ENCODE measurements around the gene SHB. TPM values are rescaled to one million over a fixed set of nuclear protein-coding genes. Genes with fewer than 3 reads are reported as not detected.

SHB gene
- total RNA-seq, 2 experiments from 2014 or later: 1.2 to 1.3 TPM

DNA sequence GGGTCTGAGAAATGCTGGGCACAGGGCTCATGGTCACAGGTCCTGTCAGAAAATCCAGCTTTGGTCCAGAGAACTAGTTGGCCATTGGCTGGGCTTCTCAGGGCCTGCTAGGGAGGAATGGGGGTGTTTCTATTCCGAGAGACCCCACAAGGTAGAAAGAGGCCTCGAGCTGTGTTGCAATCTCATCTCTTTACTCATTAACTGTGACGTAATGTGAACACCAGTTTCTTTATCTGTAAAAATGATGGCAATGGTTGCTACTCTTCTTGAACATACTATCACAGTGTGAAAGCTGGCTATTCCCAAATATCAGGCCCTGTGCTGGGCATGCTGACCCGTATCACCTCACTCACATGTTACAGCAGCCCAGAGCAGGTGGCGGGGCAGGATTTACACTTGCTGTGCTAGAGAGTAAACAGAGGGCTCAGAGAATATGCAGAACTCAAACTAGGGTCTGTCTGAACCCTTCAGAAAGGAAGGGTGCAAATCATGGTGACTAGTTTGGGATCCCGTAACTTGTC lies 129.4 kb downstream of the SHB start:
- no peak for DNase-seq
- H3K27me3 Mint-ChIP-seq: no peaks in the 10 kb centered on the region
- ChIA-PET POLR2A (no interaction called here), CTCF (no interaction called here)
- H3K4me1 Mint-ChIP-seq: no peaks in the 10 kb centered on the region
- intact Hi-C loops (cut with DNase I, micrococcal nuclease): loop anchor here in 1 of 2 experiments (10.0 kb wide), 1 partner anchor 65 kb away; no protein-coding TSS in a partner anchor
- ATAC-seq: no peak
- no peak overlapping the region for H3K27ac Mint-ChIP-seq
- no peaks in the 10 kb centered on the region for H3K36me3 Mint-ChIP-seq (ENCODE audit: low read depth)
- H3K4me3 Mint-ChIP-seq: no peak overlapping the region
- H3K9me3 Mint-ChIP-seq (ENCODE audit: low read depth): no peaks in the 10 kb centered on the region

DNA sequence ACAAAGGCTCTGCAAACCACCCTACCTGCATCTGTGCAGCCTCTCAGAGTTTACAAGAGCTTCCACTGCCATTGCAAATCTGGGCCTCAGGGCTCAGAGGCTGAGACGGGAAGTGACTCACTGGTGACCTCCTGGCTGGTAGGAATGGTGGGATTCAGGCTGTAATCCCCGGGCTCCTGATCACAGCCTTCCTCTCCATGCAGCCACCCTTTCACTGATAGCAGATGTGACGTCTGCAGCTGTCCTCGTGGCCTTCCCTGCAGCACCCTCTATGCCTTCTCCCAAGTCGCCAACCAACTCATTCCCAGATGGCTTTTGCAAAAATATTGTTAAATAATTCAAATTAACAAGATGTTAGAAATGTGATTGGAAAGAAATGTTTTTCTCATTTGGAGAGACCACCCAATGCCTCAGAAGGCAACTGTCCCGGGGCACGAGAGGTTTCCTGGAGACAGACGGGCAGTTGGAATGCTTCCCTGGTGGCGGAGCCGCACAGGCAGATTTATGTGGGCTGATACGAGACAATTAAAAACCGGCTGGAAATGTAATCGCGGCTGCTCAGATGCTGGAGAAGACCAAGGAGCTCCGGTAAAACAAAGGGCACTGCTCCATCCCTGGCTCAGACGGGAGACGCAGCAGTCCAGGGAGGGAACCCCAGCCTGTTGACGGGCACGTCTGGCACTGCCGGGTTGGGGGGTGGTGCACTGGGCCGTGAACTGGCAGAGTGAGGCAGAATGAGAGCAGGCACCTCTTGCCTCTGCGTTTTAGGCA lies 130.7 kb downstream of the SHB start:
- H3K27me3 Mint-ChIP-seq: no peaks in the 10 kb centered on the region
- intact Hi-C loops (cut with DNase I, micrococcal nuclease): no loop called here
- ATAC-seq: no peak
- H3K4me1 Mint-ChIP-seq: no peaks in the 10 kb centered on the region
- CTCF ChIA-PET: interaction anchor here (0.6 kb wide), 1 partner anchor 841 kb away, joined by 3 read pairs; no protein-coding TSS in a partner anchor
- no peak for DNase-seq
- no peak overlapping the region for H3K27ac Mint-ChIP-seq
- POLR2A ChIA-PET: no interaction called here
- no peaks in the 10 kb centered on the region for H3K9me3 Mint-ChIP-seq (ENCODE audit: low read depth)
- no peak overlapping the region for H3K4me3 Mint-ChIP-seq
- no peaks in the 10 kb centered on the region for H3K36me3 Mint-ChIP-seq (ENCODE audit: low read depth)

DNA sequence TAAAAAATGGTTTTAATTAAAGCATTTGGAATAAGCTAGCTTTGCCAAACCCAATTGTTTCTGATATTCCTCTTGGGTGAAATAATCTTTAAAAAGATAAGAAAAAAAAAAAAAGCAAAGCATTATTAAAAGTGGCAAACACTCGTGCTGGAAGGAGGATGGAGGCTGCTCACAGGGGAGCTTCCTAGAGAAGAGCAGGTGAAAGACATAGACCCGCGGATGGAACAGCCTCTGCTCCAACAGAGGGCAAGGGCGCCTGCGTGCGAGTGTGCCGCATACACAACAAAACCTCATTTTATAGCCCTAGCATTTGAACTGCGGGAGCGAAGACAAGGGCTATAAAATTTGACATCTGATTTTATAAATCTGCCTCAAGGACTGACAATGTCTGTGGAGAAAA lies 131.7 kb downstream of the SHB start:
- ATAC-seq (no peak), DNase-seq (no peak)
- no peak overlapping the region for H3K4me3 Mint-ChIP-seq
- POLR2A ChIA-PET: no interaction called here
- H3K36me3 Mint-ChIP-seq (ENCODE audit: low read depth): no peaks in the 10 kb centered on the region
- H3K4me1 Mint-ChIP-seq: no peaks in the 10 kb centered on the region
- H3K9me3 Mint-ChIP-seq (ENCODE audit: low read depth): no peaks in the 10 kb centered on the region
- CTCF ChIA-PET: interaction anchor here (0.6 kb wide), 1 partner anchor 840 kb away, joined by 3 read pairs; no protein-coding TSS in a partner anchor
- H3K27me3 Mint-ChIP-seq: no peaks in the 10 kb centered on the region
- H3K27ac Mint-ChIP-seq: no peak overlapping the region
- intact Hi-C loops (cut with DNase I, micrococcal nuclease): no loop called here

DNA sequence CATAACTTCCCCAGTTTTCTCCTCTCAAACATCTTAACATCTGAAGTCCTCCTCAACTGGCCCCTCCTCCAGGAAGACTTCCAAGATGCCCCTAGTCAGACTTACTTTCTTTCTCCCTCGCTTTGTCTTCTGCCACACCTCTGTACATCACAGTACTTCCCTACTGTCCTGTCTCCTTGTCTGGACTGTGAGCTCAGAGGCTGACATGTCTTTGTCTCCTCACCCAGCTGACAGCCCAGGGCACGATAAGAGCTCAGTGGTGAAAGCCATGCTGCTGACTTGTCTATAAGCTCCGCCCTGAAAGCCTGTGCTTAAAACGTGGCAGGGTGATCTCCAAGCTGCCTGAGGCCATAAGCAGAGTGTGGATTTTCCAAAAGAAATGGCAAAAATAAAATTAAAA lies 132.1 kb downstream of the SHB start:
- no peak overlapping the region for H3K4me3 Mint-ChIP-seq
- ATAC-seq (no peak), DNase-seq (no peak)
- no peaks in the 10 kb centered on the region for H3K4me1 Mint-ChIP-seq
- ChIA-PET POLR2A (no interaction called here), CTCF (no interaction called here)
- no peaks in the 10 kb centered on the region for H3K9me3 Mint-ChIP-seq (ENCODE audit: low read depth)
- no peak overlapping the region for H3K27ac Mint-ChIP-seq
- H3K27me3 Mint-ChIP-seq: no peaks in the 10 kb centered on the region
- H3K36me3 Mint-ChIP-seq (ENCODE audit: low read depth): no peaks in the 10 kb centered on the region
- intact Hi-C loops (cut with DNase I, micrococcal nuclease): no loop called here

DNA sequence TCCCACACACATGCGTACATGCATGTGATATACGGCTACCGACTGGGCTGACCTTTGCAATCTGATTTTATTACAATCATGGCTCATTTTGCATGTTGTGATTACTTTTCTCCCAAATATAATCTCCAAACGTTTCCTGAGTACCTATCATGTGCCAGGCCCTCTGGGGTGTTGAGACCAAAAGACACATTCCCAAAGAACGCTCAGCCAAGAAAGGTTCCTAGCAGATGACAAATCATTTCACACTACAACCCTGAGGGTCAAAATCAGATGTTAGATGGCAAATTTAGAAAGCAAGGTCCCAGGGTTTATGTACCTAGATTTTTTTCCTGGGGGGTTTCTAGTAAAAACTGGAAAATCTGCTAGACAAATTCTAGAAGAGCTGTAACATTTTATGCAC lies 132.7 kb downstream of the SHB start:
- Mint-ChIP-seq H3K27ac (no peak overlapping the region), H3K4me3 (no peak overlapping the region), H3K9me3 (ENCODE audit: low read depth) (no peaks in the 10 kb centered on the region), H3K27me3 (no peaks in the 10 kb centered on the region), H3K36me3 (ENCODE audit: low read depth) (no peaks in the 10 kb centered on the region), H3K4me1 (no peaks in the 10 kb centered on the region)
- intact Hi-C loops (cut with DNase I, micrococcal nuclease): no loop called here
- ChIA-PET CTCF (interaction anchor here (1.0 kb wide), 1 partner anchor 23 kb away, joined by 4 read pairs; no protein-coding TSS in a partner anchor), POLR2A (no interaction called here)
- DNase-seq: no peak
- no peak for ATAC-seq

- no peaks in the 10 kb centered on the region for H3K36me3 Mint-ChIP-seq (ENCODE audit: low read depth)
- no peak for DNase-seq
- ChIA-PET POLR2A (no interaction called here), CTCF (interaction anchor here (0.8 to 1.1 kb wide), 4 partner anchors 21 to 1178 kb away, joined by 3 to 4 read pairs (median 4); no protein-coding TSS in a partner anchor)
- intact Hi-C loops (cut with DNase I, micrococcal nuclease): no loop called here
- H3K4me3 Mint-ChIP-seq: no peak overlapping the region
- no peak overlapping the region for H3K27ac Mint-ChIP-seq
- H3K9me3 Mint-ChIP-seq (ENCODE audit: low read depth): no peaks in the 10 kb centered on the region
- no peak for ATAC-seq
- no peaks in the 10 kb centered on the region for H3K27me3 Mint-ChIP-seq
- no peaks in the 10 kb centered on the region for H3K4me1 Mint-ChIP-seq
Measured at GRCh38 chr9:37935096-37935495, 133.9 kb downstream of the SHB start.

GRCh38 chr9:37931592-37931991 lies 137.4 kb downstream of the SHB start:
- Mint-ChIP-seq H3K36me3 (ENCODE audit: low read depth) (no peaks in the 10 kb centered on the region), H3K27ac (no peak overlapping the region), H3K4me3 (no peak overlapping the region), H3K27me3 (no peaks in the 10 kb centered on the region), H3K9me3 (ENCODE audit: low read depth) (no peaks in the 10 kb centered on the region), H3K4me1 (no peaks in the 10 kb centered on the region)
- intact Hi-C loops (cut with DNase I, micrococcal nuclease): no loop called here
- DNase-seq (no peak), ATAC-seq (no peak)
- POLR2A ChIA-PET: no interaction called here
- CTCF ChIA-PET: no interaction called here

DNA sequence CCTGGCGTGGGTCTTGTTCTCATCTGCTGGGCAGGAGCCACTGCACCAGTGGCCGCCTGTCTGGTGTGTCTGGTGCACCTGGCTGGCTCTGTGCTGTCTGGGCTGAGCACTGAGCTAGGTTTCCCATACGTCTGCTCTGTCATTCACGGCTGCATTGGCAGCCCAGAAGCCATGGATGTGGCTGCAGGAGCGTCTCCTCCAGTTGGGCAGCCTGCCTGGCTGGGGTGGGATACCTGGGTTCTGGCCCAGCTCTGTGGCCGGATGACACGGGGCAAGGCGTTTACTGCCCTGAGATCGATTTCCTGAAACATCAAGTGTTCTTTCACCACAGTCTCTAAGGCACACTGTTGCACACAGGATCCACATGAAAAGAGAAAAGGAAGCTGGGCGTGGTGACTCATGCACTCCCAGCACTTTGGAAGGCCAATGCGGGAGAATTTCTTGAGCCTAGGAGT lies 139.6 kb downstream of the SHB start:
- DNase-seq (no peak), ATAC-seq (no peak)
- intact Hi-C loops (cut with DNase I, micrococcal nuclease): no loop called here
- ChIA-PET POLR2A (no interaction called here), CTCF (no interaction called here)
- Mint-ChIP-seq H3K9me3 (ENCODE audit: low read depth) (no peaks in the 10 kb centered on the region), H3K27me3 (no peaks in the 10 kb centered on the region), H3K4me1 (peaks cover 2% of the 10 kb centered on the region), H3K36me3 (ENCODE audit: low read depth) (no peaks in the 10 kb centered on the region), H3K27ac (no peak overlapping the region), H3K4me3 (no peak overlapping the region)

DNA sequence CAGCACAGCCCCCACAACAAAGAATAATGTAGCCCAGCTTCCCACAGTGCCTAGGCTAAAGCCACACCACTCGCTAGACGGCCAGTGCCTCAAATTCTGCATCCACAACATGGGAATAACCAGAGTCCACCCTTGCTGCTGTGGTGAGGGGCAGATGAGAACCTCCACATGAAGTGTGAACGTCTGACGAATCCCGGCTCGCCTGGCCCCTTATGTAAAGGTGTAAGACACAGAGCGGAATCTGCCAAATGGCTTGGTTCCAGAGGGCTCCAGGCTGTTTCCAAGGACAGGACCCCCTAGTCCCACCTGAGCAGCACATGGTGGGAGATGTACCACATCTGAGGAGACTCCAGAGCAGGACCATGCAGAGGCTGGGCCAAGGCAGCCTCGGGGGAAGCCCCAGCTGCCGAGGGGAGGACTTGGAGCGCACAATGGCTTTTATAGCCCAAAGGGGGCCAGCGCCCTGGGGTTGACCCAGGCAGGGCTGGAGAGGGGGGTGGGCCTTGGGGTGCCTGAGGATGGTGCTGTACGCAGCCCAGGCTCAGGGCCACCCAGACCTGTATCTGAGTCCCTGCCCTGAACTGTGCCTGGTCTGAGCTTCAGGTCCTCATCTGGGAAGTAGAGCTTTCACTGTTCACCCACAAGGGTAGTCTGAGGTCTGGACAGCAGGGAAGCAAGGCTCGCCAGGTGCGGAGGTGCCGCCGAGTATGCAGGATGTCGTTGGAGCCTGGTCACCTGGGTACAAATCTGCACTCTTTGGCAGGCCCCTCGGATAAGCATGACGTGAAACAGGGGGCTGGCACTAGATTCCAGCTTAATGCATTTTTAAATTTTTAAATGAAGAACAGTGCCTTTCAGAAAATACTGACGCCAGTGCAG lies 140.2 kb downstream of the SHB start:
- ATAC-seq: no peak

DNA sequence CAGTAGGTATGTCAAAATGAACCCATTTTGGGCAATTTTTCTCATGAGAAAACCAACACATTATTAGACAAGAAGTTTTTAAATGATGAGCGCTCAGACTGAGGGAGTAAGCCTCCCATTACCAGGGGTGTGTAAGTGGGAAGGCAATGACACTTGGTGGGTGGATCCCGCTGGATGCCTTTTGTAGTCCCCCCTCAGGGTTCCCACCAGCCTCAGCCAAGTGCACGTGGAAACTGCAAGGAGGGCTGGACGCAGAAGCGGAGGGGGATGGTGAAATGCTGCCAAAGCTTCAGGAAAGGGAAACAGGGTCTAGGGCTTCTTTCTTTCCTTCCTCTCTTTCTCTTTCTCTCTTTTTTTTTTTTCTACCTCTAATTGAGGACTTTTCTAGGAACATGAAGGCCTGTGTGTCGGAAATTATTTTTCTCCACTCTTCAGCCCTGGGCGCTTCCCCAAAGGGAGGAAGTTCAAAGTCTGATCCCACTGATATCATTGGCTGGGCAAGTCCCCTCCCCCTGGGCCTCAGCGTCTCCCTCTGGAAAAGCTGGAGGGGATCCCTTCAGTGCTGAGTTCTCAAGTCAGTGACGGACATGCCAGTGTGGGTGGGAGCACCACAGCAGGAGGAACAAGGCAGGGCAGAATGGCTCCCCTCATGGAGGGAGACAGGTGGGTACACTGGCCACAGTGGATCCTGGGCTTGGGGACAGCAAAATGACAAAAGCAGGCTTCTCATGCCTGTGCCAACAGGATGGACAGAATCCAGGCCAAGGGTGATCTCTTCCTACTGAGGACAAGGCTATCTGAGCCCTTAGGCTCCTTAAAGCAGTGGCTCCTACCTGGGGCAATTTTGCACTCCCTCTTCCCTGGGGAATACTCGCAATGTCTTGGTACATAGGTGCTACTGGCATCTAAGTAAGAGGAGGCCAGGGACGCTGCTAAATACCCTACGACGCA lies 141.2 kb downstream of the SHB start:
- intact Hi-C loops (cut with DNase I, micrococcal nuclease): no loop called here
- H3K27me3 Mint-ChIP-seq: no peaks in the 10 kb centered on the region

More for the DNA sequence above, 140.2 kb downstream of the SHB start:
- Mint-ChIP-seq H3K4me3 (no peak overlapping the region), H3K27me3 (no peaks in the 10 kb centered on the region), H3K4me1 (peaks cover 2% of the 10 kb centered on the region), H3K9me3 (ENCODE audit: low read depth) (no peaks in the 10 kb centered on the region), H3K36me3 (ENCODE audit: low read depth) (no peaks in the 10 kb centered on the region), H3K27ac (no peak overlapping the region)
- no peak for DNase-seq
- intact Hi-C loops (cut with DNase I, micrococcal nuclease): no loop called here
- CTCF ChIA-PET: no interaction called here
- POLR2A ChIA-PET: no interaction called here

DNA sequence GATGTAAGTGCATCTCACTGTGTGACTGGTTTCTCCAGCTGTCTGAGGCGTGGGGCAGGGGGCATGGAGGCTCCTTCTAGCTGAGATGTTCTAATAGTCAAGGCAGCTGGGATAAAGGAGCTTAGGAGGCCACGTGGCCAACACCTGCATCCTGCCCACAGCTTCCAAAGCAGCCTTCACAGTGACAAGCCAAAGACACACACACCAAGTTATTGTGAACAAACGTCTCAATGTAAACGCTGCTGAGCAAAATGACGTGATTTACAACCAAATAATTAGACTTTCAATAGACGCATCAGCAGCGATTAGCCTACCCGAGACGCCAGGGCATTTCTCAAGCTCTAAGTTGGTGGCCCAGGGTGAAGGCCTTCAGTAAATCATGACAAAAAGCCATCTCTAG lies 141.9 kb downstream of the SHB start:
- no peak for DNase-seq
- no peaks in the 10 kb centered on the region for H3K9me3 Mint-ChIP-seq (ENCODE audit: low read depth)
- ChIA-PET CTCF (interaction anchor here (0.8 to 1.3 kb wide), 2 partner anchors 13 to 14 kb away, joined by 3 to 4 read pairs; no protein-coding TSS in a partner anchor), POLR2A (no interaction called here)
- peaks cover 2% of the 10 kb centered on the region for H3K4me1 Mint-ChIP-seq
- intact Hi-C loops (cut with DNase I, micrococcal nuclease): no loop called here
- no peaks in the 10 kb centered on the region for H3K27me3 Mint-ChIP-seq
- no peaks in the 10 kb centered on the region for H3K36me3 Mint-ChIP-seq (ENCODE audit: low read depth)
- ATAC-seq: no peak
- H3K27ac Mint-ChIP-seq: no peak overlapping the region
- no peak overlapping the region for H3K4me3 Mint-ChIP-seq

More for the DNA sequence above, 141.2 kb downstream of the SHB start:
- CTCF ChIA-PET: interaction anchor here (1.3 kb wide), 1 partner anchor 15 kb away, joined by 3 read pairs; no protein-coding TSS in a partner anchor
- H3K4me3 Mint-ChIP-seq: no peak overlapping the region
- DNase-seq: no peak
- no peaks in the 10 kb centered on the region for H3K36me3 Mint-ChIP-seq (ENCODE audit: low read depth)
- peaks cover 2% of the 10 kb centered on the region for H3K4me1 Mint-ChIP-seq
- no peak for ATAC-seq
- H3K9me3 Mint-ChIP-seq (ENCODE audit: low read depth): no peaks in the 10 kb centered on the region
- POLR2A ChIA-PET: no interaction called here
- no peak overlapping the region for H3K27ac Mint-ChIP-seq

All from activated CD4-positive, alpha-beta T cell treated with anti-CD3 and anti-CD28 coated beads for 36 hours (primary cell).